Transverse colon (tissue), 4 donors: ENCODE measurements around the gene DZANK1. TPM values are rescaled to one million over a fixed set of nuclear protein-coding genes. Genes with fewer than 3 reads are reported as not detected.
"Not testable (repeated sequence)": the region's sequence is repeated elsewhere in the genome, so short reads cannot be mapped to it uniquely, and the experiment has no call there.

Experiments
- DNase-seq: peaks from one replicate; pipeline ENCODE4 v3.0.0-alpha.2; 2019
- H3K27ac ChIP-seq, 4 donors: fragments of 200-600 bp; sonication (generic); 2 replicates each; pipeline ENCODE4 v1.5.1; 2016 to 2018; ENCODE audit warnings: inconsistent platforms in 4 of 4
- H3K27me3 ChIP-seq: fragments of 200-600 bp; sonication (generic); 2 replicates; pipeline ENCODE4 v1.5.1; 2017; ENCODE audit warnings: inconsistent platforms
- H3K36me3 ChIP-seq, 4 donors: fragments of 200-600 bp; sonication (generic); 2 replicates each; pipeline ENCODE4 v1.5.1; 2017 to 2019; ENCODE audit warnings: inconsistent platforms in 4 of 4
- H3K4me1 ChIP-seq, 4 donors: fragments of 200-600 bp; sonication (generic); 2 replicates each; pipeline ENCODE4 v1.5.1; 2017 to 2020; ENCODE audit warnings: inconsistent platforms in 4 of 4
- H3K4me3 ChIP-seq, 4 donors: fragments of 200-600 bp; sonication (generic); 1 replicate in 1 of 4; 2 replicates in 3 of 4; pipeline versions ENCODE4 v1.5.1 to v1.6.1; 2017 to 2019; ENCODE audit warnings: inconsistent platforms in 4 of 4
- H3K9me3 ChIP-seq, 2 donors: fragments of 200-600 bp; sonication (generic); 2 replicates each; pipeline ENCODE4 v1.5.1; 2017 to 2019; ENCODE audit warnings: inconsistent platforms in 2 of 2
- CTCF ChIP-seq, 5 experiments: fragments of 200-600 bp in 3 of 5; fragments of 450-650 bp in 2 of 5; sonication (generic) in 3 of 5; IDR thresholded peaks; 1 replicate in 2 of 5; 2 replicates in 3 of 5; pipeline ENCODE4 v1.5.1; 2016 to 2017; ENCODE audit warnings: antibody characterized with exemption in 5 of 5, inconsistent platforms in 3 of 5, mild to moderate bottlenecking in 2 of 5, moderate library complexity in 1 of 5
- EP300 ChIP-seq: sonication (generic); formaldehyde crosslinking; IDR thresholded peaks from one replicate; pipeline ENCODE4 v1.6.1; 2017; ENCODE audit warnings: antibody characterized with exemption, low read depth
- POLR2A ChIP-seq: fragments of 450-650 bp; IDR thresholded peaks from one replicate; pipeline ENCODE4 v1.6.1; 2016; ENCODE audit warnings: antibody characterized with exemption, mild to moderate bottlenecking, moderate library complexity
- POLR2AphosphoS5 ChIP-seq, 3 donors: sonication (generic); formaldehyde crosslinking; IDR thresholded peaks; one replicate each; pipeline ENCODE4 v1.6.1; 2016; ENCODE audit warnings: antibody characterized with exemption in 3 of 3
- WGBS, 2 donors: methylation state at CpG; one replicate each; pipeline ENCODE4 v1.1.5; 2018; ENCODE audit warnings: low coverage in 1 of 2; 5-methylcytosine and 5-hydroxymethylcytosine counted together
- in situ Hi-C, 4 donors: fragments of 200-750 bp; cut with MboI; loops; one replicate each; pipeline versions ENCODE4 v1.15.0 to v1.15.1; 2017; ENCODE audit warnings: low sequenced_read_pairs in 3 of 4, low pct_ligation_motif_present in 1 of 4, low pct_unique_long_range_greater_than_20kb in 1 of 4
- intact Hi-C: fragments of 100-400 bp; cut with DNase I; formaldehyde crosslinking; loops from one replicate; pipeline ENCODE4 v1.15.1; 2023; ENCODE audit warnings: low total_unique reads
- total RNA-seq, 4 donors: library from RNA; depleted of rRNA; stranded (reverse); fragments of >200 nt; gene quantifications; one replicate each; pipeline ENCODE4 v1.1.0, GENCODE V29; 2016

DZANK1 gene
- total RNA-seq, 4 donors from 2014 or later, result 1.2 to 3.8 (median 1.8) TPM

GRCh38 chr20:18511571-18511970 lies 44.7 kb upstream of the DZANK1 start:
- H3K36me3 ChIP-seq, result peaks cover 0 to 48% (median 11%) of the 10 kb centered on the region in 4 donors
- TF ChIP-seq CTCF (IDR thresholded peaks at IDR 0.05) (no peak), POLR2A (no peak), EP300 (no peak), POLR2AphosphoS5 (IDR thresholded peaks at IDR 0.05) (no peak)
- in situ Hi-C loops, result no loop called here
- no peak overlapping the region for H3K27ac ChIP-seq
- H3K27me3 ChIP-seq, result no peaks in the 10 kb centered on the region
- 82 to 93% methylated on average over 1 of the region's 1 CpG for WGBS, 2 donors
- no peak overlapping the region for H3K4me3 ChIP-seq
- peaks cover 0 to 31% (median 10%) of the 10 kb centered on the region in 4 donors for H3K4me1 ChIP-seq
- no peak for DNase-seq
- no peaks in the 10 kb centered on the region for H3K9me3 ChIP-seq
- intact Hi-C loops, result no loop called here

- H3K36me3 ChIP-seq, result peaks cover 0 to 18% (median 3%) of the 10 kb centered on the region in 4 donors
- intact Hi-C loops (no loop called here), in situ Hi-C loops (no loop called here)
- no peaks in the 10 kb centered on the region for H3K9me3 ChIP-seq
- H3K27ac ChIP-seq, result peak within 1 kb of the TSS; percentile 94 to 98 (median 96)
- peaks cover 9% of the 10 kb centered on the region for H3K27me3 ChIP-seq
- peaks cover 0 to 31% (median 10%) of the 10 kb centered on the region in 4 donors for H3K4me1 ChIP-seq
- TF ChIP-seq POLR2AphosphoS5 (IDR thresholded peaks at IDR 0.05) (peak; percentile 85 to 92 (median 90)), EP300 (no peak), POLR2A (peak; percentile 87), CTCF (IDR thresholded peaks at IDR 0.05) (no peak)
- H3K4me3 ChIP-seq, result peak within 1 kb of the TSS; percentile 53 to 85 (median 80)
- WGBS, 2 donors, result 0% methylated on average over 13 to 68 of the region's 69 CpGs
- peak; percentile 99 for DNase-seq
Measured at GRCh38 chr20:18507218-18508191, 40.7 kb upstream of the DZANK1 start, which contains the start of gene SEC23B. Gene SEC23B (plus strand): TSS chr20:18507940. CDS start chr20:18510836, 2,896 bp downstream.

GRCh38 chr20:18506744-18507143 lies 39.9 kb upstream of the DZANK1 start:
- in situ Hi-C loops, result no loop called here

GRCh38 chr20:18504479-18505060 lies 37.7 kb upstream of the DZANK1 start:
- TF ChIP-seq POLR2AphosphoS5 (IDR thresholded peaks at IDR 0.05) (no peak), CTCF (IDR thresholded peaks at IDR 0.05) (no peak), POLR2A (no peak), EP300 (no peak)
- intact Hi-C loops (no loop called here), in situ Hi-C loops (no loop called here)
- DNase-seq, result peak; percentile 9
- H3K27ac ChIP-seq, result no peak overlapping the region
- WGBS, 2 donors, result 87% methylated on average over 31 of the region's 31 CpGs; no CpG with 5 or more reads in 1 of the 2 donors
- peaks cover 0 to 20% (median 10%) of the 10 kb centered on the region in 4 donors for H3K4me1 ChIP-seq
- no peaks in the 10 kb centered on the region for H3K36me3 ChIP-seq
- H3K4me3 ChIP-seq, result no peak overlapping the region
- peaks cover 9% of the 10 kb centered on the region for H3K27me3 ChIP-seq
- H3K9me3 ChIP-seq, result no peaks in the 10 kb centered on the region

More at GRCh38 chr20:18506744-18507143, 39.9 kb upstream of the DZANK1 start:
- H3K27me3 ChIP-seq, result peaks cover 9% of the 10 kb centered on the region
- peak overlapping the region; percentile 27 to 85 (median 68) for H3K4me3 ChIP-seq
- H3K4me1 ChIP-seq, result peaks cover 0 to 29% (median 10%) of the 10 kb centered on the region in 4 donors
- no peak for TF ChIP-seq POLR2A
- peak overlapping the region; percentile 94 to 98 (median 96) for H3K27ac ChIP-seq
- 56 to 69% methylated on average over 8 of the region's 8 CpGs for WGBS, 2 donors
- intact Hi-C loops, result no loop called here
- peaks cover 0 to 11% (median 3%) of the 10 kb centered on the region in 4 donors for H3K36me3 ChIP-seq
- H3K9me3 ChIP-seq, result no peaks in the 10 kb centered on the region
- DNase-seq, result peak; percentile 10

- H3K4me1 ChIP-seq, H3K4me3 ChIP-seq, DNase-seq, in situ Hi-C loops, H3K9me3 ChIP-seq, H3K27ac ChIP-seq, H3K27me3 ChIP-seq, H3K36me3 ChIP-seq, intact Hi-C loops: not testable (repeated sequence)
- WGBS, 2 donors, result 63 to 72% methylated on average over 1 of the region's 1 CpG
Measured at GRCh38 chr20:18501672-18502071, 34.8 kb upstream of the DZANK1 start.
